Uterus (tissue), 2 donors: ENCODE results near the gene JAM3.

Experiments used
- POLR2A ChIP-seq, 2 donors: fragments of 450-650 bp; IDR thresholded peaks; one replicate each; pipeline ENCODE4 v1.6.1; 2016; ENCODE audit warnings: antibody characterized with exemption in 2 of 2, mild to moderate bottlenecking in 1 of 2, moderate library complexity in 1 of 2
- TF ChIP-seq, protein P1 (sequence below), 4 experiments: fragments of 200-600 bp in 2 of 4; fragments of 450-650 bp in 2 of 4; sonication (generic) in 2 of 4; IDR thresholded peaks; one replicate each; pipeline ENCODE4 v1.5.1; 2016 to 2019; ENCODE audit warnings: antibody characterized with exemption in 4 of 4, mild to moderate bottlenecking in 2 of 4, moderate library complexity in 1 of 4

DNA sequence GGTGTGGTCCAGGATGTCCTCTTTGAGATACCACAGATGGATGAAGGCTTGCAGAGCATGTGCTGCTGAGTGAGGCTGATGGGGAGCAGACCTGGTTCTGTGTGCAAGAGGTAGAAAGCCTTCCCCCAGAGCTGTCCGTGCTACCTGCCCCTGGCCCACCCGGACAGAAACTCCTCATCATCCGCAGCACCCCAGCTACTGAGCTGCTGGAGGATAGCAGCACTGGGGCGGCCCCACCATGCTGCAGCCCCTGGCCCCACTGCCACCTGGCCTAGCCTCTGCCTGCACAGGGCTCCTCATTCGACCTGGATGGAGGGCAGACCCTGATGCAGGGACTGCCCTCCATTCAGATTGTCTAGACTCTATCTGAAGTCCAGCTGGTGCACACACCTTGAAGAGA is 104.4 kb downstream of the JAM3 start:
- TF ChIP-seq, protein P1, sequence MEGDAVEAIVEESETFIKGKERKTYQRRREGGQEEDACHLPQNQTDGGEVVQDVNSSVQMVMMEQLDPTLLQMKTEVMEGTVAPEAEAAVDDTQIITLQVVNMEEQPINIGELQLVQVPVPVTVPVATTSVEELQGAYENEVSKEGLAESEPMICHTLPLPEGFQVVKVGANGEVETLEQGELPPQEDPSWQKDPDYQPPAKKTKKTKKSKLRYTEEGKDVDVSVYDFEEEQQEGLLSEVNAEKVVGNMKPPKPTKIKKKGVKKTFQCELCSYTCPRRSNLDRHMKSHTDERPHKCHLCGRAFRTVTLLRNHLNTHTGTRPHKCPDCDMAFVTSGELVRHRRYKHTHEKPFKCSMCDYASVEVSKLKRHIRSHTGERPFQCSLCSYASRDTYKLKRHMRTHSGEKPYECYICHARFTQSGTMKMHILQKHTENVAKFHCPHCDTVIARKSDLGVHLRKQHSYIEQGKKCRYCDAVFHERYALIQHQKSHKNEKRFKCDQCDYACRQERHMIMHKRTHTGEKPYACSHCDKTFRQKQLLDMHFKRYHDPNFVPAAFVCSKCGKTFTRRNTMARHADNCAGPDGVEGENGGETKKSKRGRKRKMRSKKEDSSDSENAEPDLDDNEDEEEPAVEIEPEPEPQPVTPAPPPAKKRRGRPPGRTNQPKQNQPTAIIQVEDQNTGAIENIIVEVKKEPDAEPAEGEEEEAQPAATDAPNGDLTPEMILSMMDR (IDR thresholded peaks at IDR 0.05), result no peak
- TF ChIP-seq POLR2A (IDR thresholded peaks at IDR 0.05), result no peak
